Measurements from ENCODE around the gene ZSCAN31. TPM values are rescaled to one million over a fixed set of nuclear protein-coding genes. Genes with fewer than 3 reads are reported as not detected.

The ZSCAN31 gene
- total RNA-seq, 3 donors from 2014 or later = 4.6 to 19.3 (median 17.4) TPM

- no peaks in the 10 kb centered on the region for H3K27me3 ChIP-seq
- DNase-seq (ENCODE audit: low spot score in 2 of 2) = no peak
Measured at GRCh38 chr6:28336284-28337120, 554 bp upstream of the ZSCAN31 start.

GRCh38 chr6:28335040-28335563 lies 846 bp downstream of the ZSCAN31 start:
- H3K9me3 ChIP-seq = no peaks in the 10 kb centered on the region
- H3K27ac ChIP-seq = peak overlapping the region; percentile 97 to 99
- no peaks in the 10 kb centered on the region for H3K36me3 ChIP-seq
- peaks cover 0 to 5% of the 10 kb centered on the region in 2 donors for H3K4me1 ChIP-seq
- DNase-seq (ENCODE audit: low spot score in 2 of 2) = no peak
- no peaks in the 10 kb centered on the region for H3K27me3 ChIP-seq
- peak overlapping the region; percentile 75 to 81 (median 80) for H3K4me3 ChIP-seq
- TF ChIP-seq POLR2AphosphoS5 (IDR thresholded peaks at IDR 0.05) = no peak
- no peak for TF ChIP-seq POLR2A (IDR thresholded peaks at IDR 0.05)
- TF ChIP-seq CTCF (IDR thresholded peaks at IDR 0.05) = no peak
- intact Hi-C loops (cut with DNase I; ENCODE audit: low total_unique reads) = no loop called here

More at GRCh38 chr6:28336284-28337120, 554 bp upstream of the ZSCAN31 start:
- TF ChIP-seq POLR2AphosphoS5 (IDR thresholded peaks at IDR 0.05) (no peak), CTCF (IDR thresholded peaks at IDR 0.05) (no peak), POLR2A (IDR thresholded peaks at IDR 0.05) (no peak)
- intact Hi-C loops (cut with DNase I; ENCODE audit: low total_unique reads) = no loop called here
- no peaks in the 10 kb centered on the region for H3K36me3 ChIP-seq
- peak overlapping the region; percentile 75 to 81 (median 80) for H3K4me3 ChIP-seq
- H3K4me1 ChIP-seq = peaks cover 0 to 5% of the 10 kb centered on the region in 2 donors
- H3K9me3 ChIP-seq = no peaks in the 10 kb centered on the region
- H3K27ac ChIP-seq = peak overlapping the region; percentile 97 to 99

- DNase-seq (ENCODE audit: low spot score in 2 of 2) = no peak
- Histone ChIP-seq H3K9me3 (no peaks in the 10 kb centered on the region), H3K4me1 (peaks cover 0 to 5% of the 10 kb centered on the region in 2 donors), H3K36me3 (no peaks in the 10 kb centered on the region), H3K4me3 (peak overlapping the region in 2 of 3 donors; percentile 75 to 80), H3K27me3 (no peaks in the 10 kb centered on the region), H3K27ac (peak overlapping the region; percentile 97 to 99)
- intact Hi-C loops (cut with DNase I; ENCODE audit: low total_unique reads) = no loop called here
- TF ChIP-seq POLR2A (IDR thresholded peaks at IDR 0.05) (no peak), POLR2AphosphoS5 (IDR thresholded peaks at IDR 0.05) (no peak), CTCF (IDR thresholded peaks at IDR 0.05) (no peak)
Measured at GRCh38 chr6:28334286-28335039, 1.5 kb downstream of the ZSCAN31 start.

- Histone ChIP-seq H3K9me3 (peaks cover 0 to 3% of the 10 kb centered on the region in 2 donors), H3K4me1 (peaks cover 0 to 5% of the 10 kb centered on the region in 2 donors), H3K27ac (no peak overlapping the region), H3K36me3 (no peaks in the 10 kb centered on the region), H3K4me3 (no peak overlapping the region), H3K27me3 (no peaks in the 10 kb centered on the region)
- TF ChIP-seq POLR2AphosphoS5 (IDR thresholded peaks at IDR 0.05) = no peak
- TF ChIP-seq CTCF (IDR thresholded peaks at IDR 0.05) = no peak
- no peak for TF ChIP-seq POLR2A (IDR thresholded peaks at IDR 0.05)
- intact Hi-C loops (cut with DNase I; ENCODE audit: low total_unique reads) = no loop called here
- DNase-seq (ENCODE audit: low spot score in 2 of 2) = no peak
Measured at GRCh38 chr6:28333599-28334018, 2.3 kb downstream of the ZSCAN31 start.

All from breast epithelium (tissue), 4 donors.